ENCODE measurements around the gene MSMP.

MSMP gene

DNA sequence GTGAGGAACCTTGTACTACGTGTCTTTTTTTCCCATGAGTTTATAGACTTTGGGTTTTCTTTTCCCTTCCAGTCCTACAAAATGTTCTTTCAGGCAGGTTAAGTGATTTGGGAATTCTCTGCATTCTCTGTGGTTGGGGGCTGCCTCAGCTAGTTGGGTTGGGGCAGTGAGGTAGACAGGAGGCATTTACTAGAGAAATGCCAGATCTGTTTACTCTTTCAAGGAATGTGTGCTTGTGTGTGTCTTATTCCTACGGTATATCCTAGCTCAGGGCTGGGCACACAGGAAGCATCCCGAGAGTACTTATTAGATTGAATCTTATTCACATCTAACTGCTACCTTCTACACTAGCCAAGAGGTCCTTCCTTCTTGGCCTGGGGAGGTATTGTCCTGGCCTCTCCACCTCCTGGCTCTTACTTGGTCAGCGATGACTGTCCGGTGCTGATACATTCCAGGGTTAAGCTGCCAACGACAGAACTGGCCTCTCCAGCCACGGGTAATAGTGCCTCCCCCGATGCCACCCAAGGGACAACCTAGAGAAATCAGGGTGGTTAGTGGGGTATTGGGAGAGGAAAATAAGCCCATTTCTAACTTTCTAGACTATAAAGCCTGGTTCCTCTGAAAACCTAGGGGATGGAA lies 10.1 kb downstream of the MSMP start:
- no peak for DNase-seq (ENCODE audit: low spot score)

DNA sequence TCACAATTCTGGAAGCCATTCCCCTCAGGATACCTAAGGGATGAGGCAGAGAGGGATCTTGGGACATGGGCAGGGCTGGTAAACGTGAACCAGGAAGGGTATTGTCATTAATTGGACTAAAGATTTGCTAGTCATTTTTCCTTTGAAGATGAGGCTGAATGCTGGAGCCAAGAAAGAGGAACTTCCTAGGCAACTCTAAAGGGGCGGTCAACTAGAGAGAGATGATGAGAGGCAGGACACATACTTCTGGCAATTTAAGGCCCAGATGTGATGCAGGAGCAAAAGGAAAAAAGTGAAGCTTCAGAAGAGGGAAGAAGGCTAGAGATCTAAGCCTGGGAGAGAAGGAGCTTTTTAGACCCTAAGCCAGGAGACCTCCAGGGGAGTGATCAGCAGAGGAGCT lies 10.6 kb downstream of the MSMP start:
- no peak for DNase-seq (ENCODE audit: low spot score)

DNA sequence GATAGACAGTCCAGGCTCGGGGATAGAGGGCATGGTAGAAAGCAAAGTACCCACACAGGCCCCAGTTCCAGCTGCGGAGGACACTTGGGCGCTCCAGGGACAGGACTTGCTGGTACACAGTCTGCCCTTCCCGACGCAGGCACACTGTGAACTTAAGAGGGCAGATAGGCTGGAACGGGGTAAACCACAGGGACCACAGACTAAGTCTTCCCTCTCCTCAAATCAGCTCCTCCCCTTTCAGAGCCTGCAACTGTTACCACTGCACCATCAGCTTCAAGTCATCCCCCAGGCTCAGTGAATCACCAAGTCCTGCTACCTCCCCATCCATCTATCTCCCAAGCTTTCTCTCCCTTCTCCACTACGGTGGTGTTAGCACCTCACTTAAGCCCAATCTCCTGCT lies 12.3 kb downstream of the MSMP start:
- no peak for DNase-seq (ENCODE audit: low spot score)

DNA sequence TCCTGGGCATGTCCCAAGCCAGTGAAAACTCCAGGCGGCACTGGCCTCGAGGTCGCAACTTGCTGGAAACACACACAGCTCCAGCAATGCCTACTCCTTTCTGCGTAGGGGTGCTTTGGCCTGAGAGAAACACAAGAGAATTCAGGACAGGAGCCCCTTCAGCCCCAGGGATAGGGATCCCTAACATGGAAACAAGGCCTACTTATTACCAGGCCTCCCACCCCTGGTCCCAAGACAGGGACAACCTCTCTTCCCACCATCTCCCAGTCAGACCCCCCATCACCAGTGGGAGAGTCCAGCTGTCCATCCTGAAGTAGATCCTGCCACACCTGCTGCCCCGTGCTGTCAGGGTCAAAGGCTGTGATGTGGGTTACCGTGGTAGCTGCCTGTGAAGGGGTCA lies 13.8 kb downstream of the MSMP start:
- no peak for DNase-seq (ENCODE audit: low spot score)

DNA sequence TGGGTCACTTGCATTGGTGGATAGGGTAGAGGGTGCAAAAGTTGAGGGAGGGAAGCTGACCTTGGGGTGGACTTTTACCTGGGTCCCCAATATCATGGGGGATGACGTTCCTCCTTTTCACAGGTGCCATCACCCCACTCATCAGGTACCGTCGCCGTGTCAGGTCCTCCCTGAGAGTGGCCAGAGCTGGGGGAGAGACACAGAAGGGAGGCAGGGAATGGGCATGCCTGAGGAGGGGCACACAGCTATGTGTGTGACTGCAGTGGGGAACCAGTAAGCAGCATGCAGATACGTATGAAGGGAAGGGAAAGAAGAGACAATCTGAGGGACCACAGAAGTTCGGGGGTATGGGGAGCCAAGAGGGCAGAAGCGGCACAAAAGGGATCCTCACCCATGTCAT lies 15.2 kb downstream of the MSMP start:
- DNase-seq (ENCODE audit: low spot score) = no peak

DNA sequence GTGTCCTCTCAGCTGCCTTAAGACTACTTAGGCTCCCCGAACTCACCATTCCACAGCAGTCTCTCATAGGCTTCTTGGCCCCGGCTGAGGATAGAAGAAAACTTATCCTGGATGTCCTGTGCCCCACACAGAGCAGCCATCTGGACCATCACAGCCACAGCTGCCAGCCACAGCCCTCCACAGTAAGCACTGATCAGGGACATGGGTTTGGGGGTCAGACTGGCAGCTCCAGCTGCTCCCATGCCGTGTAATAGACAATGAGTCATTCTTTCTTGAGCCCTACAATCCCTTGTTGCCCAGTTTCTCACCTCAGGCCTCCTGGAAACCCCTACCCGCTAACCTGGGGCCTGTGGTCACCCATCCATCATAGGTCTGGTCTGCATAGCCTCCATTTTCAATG lies 15.9 kb downstream of the MSMP start:
- DNase-seq (ENCODE audit: low spot score) = no peak

DNA sequence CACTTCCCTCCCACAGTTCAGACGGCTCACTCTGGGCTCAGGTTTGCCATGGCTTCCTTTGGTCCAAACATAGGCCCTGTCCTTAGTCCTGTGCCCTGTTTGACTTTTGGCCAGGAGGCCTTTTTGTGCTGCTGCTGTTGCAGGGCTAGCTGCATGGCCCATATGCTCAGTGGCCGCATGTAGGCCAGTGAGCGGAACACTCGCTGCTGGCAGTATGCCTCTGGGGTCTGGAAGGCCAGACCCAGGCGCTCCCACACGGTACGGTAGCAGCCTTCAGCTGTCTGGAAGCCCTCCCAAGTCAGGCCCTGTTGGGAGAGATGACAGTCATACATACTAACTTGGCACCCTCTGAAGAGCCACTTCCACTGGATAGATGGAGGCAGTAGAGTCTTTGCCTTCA lies 16.9 kb downstream of the MSMP start:
- no peak for DNase-seq (ENCODE audit: low spot score)

DNA sequence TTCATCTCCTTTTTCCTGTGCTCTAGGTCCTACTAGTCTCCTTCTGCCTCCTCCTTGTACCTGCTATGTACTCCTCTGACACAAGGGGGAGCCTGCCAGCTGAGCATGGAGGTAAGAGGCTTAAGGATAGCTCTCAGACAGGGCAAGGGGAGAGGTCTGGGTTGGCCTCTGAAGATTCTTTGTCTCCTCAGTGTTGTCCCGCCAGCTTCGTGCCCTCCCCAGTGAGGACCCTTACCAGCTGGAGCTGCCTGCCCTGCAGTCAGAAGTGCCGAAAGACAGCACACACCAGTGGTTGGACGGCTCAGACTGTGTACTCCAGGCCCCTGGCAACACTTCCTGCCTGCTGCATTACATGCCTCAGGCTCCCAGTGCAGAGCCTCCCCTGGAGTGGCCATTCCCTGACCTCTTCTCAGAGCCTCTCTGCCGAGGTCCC lies 17.9 kb downstream of the MSMP start:
- DNase-seq (ENCODE audit: low spot score) = peak; percentile 78

DNA sequence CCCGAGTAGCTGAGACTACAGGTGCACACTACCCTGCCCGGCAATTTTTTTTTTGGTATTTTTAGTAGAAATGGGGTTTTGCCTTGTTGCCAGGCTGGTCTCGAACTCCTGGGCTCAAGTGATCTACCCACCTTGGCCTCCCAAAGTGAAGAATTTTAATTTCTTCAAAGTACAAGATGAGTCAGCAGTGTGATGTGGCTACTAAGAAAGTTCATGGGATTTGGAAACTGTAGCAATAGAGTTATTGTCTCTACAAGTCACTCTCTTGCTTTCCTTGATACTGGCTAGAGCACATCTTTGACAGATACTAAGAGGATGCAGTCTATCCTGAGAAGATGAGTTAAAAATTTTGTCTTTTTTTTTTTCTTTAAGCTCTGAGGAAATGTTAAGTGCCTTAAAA lies 20.0 kb downstream of the MSMP start:
- DNase-seq (ENCODE audit: low spot score) = no peak

DNA sequence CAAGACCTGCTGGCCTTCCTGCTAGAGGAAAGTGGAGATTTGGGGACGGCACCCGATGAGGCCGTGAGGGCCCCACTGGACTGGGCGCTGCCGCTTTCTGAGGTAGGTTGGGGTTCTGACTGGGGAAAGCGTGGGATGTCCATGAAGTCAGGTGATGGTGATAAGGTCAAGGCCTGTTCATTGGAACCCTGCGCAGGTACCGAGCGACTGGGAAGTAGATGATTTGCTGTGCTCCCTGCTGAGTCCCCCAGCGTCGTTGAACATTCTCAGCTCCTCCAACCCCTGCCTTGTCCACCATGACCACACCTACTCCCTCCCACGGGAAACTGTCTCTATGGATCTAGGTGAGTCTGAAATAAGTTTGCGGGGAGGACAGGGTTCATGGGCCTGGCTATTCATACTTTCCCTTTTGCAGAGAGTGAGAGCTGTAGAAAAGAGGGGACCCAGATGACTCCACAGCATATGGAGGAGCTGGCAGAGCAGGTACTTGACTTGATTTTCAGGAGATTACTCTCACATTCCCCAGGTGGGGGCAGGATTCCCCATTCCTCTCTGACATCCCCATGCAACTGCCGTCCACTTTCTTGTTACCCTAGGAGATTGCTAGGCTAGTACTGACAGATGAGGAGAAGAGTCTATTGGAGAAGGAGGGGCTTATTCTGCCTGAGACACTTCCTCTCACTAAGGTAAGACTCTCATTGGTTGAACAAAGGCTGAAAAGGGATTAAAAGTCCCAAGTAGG lies 21.1 kb downstream of the MSMP start:
- no peak for DNase-seq (ENCODE audit: low spot score)

DNA sequence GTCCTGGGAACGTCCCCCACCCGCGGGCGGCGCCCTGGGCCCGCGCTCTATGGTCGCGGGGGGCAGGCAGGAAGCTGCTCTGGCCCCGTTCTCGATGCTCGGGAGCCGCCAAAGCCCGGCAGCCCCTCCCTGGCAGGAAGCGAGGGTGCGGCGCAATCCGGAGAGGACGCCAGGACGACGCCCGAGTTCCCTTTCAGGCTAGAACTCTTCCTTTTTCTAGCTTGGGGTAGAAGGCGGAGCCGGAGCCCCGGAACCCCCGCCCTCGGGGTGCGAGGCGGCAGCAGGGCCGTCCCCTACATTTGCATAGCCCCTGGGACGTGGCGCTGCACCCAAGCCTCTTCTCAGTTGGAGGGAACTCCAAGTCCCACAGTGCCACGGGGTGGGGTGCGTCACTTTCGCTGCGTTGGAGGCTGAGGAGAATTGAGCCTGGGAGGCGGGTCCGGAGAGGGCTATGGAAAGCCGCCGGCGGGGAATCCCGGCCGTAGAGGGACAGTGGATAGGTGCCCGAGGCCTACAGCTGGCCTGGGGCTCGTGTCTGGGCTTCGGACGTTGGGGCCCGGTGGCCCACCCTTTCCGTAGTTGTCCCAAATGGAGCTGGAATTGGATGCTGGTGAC lies 21.8 kb downstream of the MSMP start, which contains the start of the genes CREB3 and TLN1:
Gene CREB3, plus strand, starts transcription at position 482 of the 615 bp plus-strand sequence. Its CDS starts 107 bp downstream, at position 589.
Gene TLN1, minus strand, starts transcription at position 11 of the 615 bp plus-strand sequence. CDS start 6,501 bp downstream, outside the sequence.
- DNase-seq (ENCODE audit: low spot score) = peak; percentile 93

DNA sequence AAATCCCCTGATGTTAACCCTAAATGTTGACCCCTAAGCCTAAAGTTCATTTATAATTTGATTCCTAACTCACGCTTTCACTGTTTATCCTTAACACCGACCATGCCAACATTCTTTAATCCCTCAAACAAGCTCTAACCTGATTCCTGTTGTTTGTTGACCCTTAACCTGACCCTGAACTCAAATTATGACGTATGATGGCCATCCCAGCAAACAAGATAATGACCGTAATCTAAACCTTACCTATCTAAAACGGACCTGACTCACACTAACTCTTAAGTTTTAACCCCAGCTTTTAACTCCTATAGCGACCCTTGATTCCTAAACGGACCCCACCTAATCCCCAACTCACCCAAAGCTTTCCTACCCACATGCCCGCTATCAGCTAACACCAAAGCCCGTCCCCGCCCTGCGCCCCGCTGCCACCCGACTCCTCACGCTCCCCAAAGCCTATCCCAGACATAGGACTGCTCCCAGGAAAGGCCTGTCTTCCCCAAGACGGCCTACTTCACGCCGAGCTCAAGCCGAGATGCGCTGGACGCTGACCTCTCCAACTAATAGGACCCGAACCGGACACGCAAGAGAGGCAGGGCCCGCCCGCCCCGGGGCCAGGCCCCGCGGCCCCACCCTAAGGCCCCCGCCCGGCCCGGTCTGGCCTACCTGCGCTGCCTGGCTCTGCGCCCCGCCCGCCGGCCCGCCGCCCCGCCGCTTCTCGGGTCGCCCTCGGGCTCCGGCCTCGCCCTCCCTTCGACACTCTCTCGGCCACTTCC lies 22.5 kb downstream of the MSMP start:
- peak; percentile 52 for DNase-seq (ENCODE audit: low spot score)

DNA sequence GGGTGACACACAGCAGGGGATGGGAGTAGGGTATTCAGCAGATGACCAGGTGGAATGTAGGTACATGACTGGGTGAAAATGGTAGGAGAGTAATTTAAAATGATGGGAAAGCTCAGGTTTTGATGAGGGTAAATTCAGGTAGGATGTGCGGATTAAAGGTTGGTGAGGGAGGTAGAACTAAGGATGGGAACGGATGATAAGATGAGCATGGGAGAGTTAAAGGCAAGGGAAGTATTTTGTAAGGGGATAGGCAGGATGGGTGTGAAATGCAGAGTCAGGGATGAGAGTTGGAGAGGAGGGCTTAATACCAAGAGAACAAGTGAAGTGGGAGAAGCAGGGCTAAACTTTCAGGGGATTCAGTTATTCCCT lies 23.6 kb downstream of the MSMP start:
- no peak for DNase-seq (ENCODE audit: low spot score)

DNA sequence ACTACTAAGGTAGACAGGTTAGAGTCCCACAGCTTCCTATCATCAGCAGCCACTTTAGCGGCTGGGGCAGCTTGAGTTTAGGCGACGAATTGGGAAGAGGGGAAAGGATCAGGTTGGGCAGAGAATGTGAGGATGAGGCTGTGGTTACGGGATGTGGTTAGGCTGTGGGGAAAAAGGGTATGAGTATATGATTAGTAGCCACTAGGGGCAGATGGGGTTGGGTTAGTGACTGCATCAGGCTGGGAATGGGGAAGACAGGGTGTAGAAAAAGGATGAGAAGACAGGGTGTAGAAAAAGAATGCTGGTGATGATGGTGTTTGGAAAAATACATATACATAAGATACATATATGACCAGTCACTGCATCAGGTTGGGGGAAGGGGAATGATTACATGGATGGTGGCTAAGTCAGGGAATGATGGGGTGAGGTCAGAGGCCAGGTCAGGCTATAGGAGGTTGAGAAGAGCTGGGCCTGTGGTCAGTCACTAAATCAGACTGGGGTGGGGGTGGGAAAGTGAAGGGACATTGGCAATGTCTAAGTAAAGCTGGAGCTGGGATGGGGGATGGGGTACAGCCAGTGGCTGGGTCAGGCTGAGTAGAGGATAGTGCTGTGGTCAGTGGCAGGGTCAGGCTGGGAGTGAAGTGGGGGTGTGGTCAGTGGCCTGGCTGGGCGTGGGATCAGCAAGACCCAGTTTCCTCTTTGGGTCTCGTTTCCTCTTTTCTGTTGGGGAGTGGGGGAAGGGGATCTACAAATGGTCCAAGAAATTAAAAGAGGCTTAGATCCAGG lies 24.2 kb downstream of the MSMP start:
- DNase-seq (ENCODE audit: low spot score) = peak; percentile 69

DNA sequence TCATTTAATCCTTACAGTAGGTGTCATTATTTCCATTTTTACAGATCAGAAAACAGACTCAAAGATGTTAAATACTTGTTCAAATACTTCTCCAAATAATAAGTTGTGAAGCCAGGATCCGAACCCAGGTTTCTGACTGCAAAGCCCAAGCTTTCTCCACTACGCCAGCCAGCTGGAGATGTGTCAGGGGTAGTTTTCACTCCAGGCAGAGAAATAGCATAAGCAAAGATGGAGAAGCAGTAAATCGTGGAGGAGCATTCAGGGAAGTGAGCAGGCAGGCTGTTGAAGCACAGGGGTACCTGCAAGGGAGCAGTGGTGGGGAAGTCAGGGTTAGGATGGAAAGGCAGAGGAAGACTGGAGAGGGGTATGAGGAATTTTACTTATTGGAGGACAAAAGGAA lies 25.0 kb downstream of the MSMP start:
- DNase-seq (ENCODE audit: low spot score) = no peak

DNA sequence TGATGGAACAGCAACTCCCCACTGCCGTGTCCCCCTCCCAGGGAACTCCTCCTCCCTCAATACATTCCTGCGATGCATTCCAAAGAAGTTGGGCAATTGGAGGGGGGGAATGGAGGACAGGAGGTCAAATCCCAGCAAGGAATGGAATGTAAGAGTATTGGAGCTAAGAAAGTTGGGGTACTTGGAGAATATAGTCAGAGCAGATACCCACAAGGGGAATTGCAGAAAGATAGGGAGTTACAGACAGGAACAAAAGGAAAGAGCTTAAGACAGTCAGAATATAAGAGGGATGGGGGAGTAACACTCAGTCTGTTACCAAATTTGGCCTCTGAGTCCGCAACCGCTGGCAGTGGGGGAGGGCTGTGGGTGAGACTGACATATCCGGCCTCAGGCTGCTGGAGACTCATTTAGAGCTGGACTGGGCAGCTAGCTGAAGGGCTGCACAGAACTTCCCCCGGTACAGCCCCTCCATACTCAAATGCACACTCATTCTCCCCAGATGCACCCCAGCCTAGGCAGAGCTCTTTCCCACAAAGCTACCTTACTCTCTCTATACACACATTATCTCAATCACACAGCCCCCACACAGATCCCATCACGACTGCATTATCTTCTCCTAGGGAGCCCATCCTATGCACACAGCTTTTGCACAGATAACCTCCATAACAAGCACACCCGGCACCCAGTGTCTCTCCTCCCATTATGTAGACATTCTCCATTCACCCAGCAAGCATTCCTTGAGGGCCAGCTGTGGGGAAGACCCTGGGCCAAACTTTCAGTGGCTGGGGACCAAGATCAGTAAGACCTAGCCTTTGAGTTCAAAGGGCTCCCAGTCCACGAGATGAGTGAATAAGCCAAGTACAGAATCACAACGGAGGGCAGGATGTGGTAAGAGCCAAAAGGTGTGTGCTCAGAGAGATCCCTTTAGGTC lies 25.8 kb downstream of the MSMP start:
- peak; percentile 55 for DNase-seq (ENCODE audit: low spot score)

DNA sequence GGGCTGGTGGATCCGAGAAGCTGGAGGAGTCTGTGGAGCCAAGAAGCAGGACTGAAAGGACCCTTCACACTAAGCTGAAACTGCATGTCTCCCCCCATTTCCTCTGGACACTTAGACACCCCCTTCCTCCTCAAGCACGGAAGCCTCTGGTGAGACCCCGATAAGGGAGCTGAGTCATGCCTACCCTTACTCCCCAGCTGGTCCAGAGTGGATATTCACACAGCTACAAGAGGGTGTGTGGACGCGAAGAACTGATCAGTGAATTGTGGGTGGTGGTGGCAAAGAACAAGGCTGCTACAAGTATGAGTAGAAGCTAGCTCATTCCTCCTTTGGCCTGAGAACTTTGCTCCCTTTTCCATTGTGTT lies 26.4 kb downstream of the MSMP start:
- peak; percentile 42 for DNase-seq (ENCODE audit: low spot score)

DNA sequence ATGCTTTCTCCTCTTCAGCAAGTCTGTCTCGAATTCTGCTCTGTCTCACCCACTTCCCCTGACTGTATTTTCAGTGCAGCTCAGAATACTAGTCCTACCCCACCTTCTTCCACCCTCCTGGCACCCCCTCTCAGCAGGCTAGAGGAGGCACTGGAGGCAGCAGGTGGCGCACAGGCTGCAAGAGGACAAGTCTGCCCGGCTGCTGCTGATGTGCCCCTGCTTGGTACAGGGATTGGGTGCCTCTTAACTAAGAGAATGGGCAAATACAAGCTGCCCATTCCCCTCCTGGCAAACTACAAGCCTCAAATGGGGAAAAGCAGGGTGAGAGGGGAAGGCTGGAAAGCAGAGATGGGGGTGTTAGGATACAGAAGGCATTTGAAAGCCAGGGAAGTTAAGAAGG lies 27.1 kb downstream of the MSMP start:
- DNase-seq (ENCODE audit: low spot score) = peak; percentile 63

DNA sequence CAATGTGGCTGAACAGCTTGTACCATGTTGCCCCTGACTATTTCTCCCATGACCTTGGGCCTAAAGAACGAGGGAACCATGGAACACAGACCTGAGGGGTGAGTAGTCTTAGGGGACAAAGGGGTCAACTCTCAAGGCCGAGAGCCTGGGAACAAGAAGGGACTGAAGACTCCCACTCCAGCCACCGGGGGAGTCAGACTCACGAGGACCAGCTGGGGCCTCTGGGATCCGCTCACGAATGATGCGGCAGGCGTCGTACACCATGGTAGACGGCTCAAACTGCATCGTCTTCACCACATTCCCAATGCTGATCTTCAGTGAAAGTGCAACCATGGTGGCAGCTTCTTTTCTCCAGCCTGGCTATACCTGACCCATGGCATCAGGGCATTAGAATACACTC lies 28.7 kb downstream of the MSMP start:
- no peak for DNase-seq (ENCODE audit: low spot score)

DNA sequence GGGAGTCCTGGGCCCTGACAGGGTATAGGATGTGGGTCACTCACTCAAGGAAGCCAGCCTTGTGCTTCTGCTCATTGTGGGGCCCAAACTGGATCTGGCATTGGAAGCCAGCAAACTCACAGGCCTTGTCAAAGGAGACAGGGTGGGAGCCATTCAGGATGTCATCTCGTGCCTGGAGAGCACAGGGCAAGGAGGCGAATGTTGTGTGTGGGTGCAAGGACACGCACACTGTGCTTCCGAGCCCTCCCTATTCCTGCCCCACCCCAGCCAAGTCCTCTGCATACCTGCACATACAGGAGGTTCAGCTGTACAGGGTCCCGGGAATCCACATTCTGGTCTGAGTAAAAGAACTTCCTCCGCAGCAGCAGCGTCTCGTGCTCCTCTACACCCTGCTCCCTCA lies 30.2 kb downstream of the MSMP start:
- no peak for DNase-seq (ENCODE audit: low spot score)

DNA sequence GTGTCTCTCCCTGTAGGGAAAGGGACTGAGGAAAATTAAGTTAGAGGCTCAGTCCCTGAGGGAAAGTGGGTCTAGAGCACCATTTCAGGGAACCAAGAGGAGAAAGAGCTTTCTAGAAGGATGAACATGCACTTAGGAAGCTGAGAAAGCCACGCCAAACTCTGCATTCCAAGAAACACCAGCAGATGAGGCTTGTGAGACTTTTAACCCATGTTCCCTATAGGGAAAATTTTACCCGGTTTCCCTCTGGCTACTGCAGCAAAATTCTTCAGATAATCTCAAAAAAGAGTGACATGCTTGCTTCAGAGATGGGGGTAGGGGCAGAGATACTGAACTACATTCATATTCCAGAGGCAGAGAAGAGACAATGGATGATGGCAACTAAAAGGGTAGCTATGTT lies 30.6 kb downstream of the MSMP start:
- no peak for DNase-seq (ENCODE audit: low spot score)
